ENCODE data around the gene WNK3.

- TF ChIP-seq, protein P1, sequence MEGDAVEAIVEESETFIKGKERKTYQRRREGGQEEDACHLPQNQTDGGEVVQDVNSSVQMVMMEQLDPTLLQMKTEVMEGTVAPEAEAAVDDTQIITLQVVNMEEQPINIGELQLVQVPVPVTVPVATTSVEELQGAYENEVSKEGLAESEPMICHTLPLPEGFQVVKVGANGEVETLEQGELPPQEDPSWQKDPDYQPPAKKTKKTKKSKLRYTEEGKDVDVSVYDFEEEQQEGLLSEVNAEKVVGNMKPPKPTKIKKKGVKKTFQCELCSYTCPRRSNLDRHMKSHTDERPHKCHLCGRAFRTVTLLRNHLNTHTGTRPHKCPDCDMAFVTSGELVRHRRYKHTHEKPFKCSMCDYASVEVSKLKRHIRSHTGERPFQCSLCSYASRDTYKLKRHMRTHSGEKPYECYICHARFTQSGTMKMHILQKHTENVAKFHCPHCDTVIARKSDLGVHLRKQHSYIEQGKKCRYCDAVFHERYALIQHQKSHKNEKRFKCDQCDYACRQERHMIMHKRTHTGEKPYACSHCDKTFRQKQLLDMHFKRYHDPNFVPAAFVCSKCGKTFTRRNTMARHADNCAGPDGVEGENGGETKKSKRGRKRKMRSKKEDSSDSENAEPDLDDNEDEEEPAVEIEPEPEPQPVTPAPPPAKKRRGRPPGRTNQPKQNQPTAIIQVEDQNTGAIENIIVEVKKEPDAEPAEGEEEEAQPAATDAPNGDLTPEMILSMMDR (IDR thresholded peaks at IDR 0.05) = no peak
- TF ChIP-seq POLR2A (IDR thresholded peaks at IDR 0.05) = no peak
Measured at GRCh38 chrX:54358424-54359211, 772 bp upstream of the WNK3 start.
